ENCODE results near the gene FSTL4. TPM values are rescaled to one million over a fixed set of nuclear protein-coding genes. Genes with fewer than 3 reads are reported as not detected.

The FSTL4 gene
- total RNA-seq, 1 experiment from 2014 or later, result 2.7 TPM

DNA sequence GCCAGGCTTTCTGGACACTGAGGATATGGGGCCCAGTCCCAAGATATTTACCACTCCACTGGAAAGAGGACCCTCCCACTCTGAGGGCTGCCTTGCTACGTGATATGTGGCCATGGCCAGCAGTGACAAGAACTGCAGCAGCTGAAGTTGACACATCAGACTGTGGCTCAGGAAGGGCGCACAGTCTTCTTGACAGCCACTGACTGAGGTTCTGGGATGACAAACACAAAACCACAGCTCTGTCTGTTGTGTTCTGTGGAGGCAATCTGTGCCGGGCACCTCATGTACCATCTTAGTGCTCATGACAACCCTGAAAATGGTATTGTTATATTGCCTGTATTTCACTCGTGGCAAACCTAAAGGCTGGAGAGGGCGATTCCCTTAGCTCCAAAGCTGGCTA lies 16.9 kb downstream of the FSTL4 start:
- no peak for DNase-seq
- Histone ChIP-seq H3K27me3 (replicated peaks; ENCODE audit: control insufficient read depth, insufficient read depth, low read length) (no peaks in the 10 kb centered on the region; the same call in 1 of the 2 replicates), H3K4me1 (no peaks in the 10 kb centered on the region), H3K9me3 (no peaks in the 10 kb centered on the region), H3K36me3 (ENCODE audit: control insufficient read depth, insufficient read depth, low read length) (no peaks in the 10 kb centered on the region), H3K4me3 (ENCODE audit: low read depth, low read length) (no peak overlapping the region)
- BruUV-seq (replicated peaks), result no TSS peak
- POLR2A ChIA-PET, result no interaction called here
- CTCF ChIA-PET, result no interaction called here
- H3K9me3 Mint-ChIP-seq (ENCODE audit: unreplicated experiment), result no peaks in the 10 kb centered on the region
- H3K4me1 Mint-ChIP-seq (ENCODE audit: low read depth, unreplicated experiment), result no peaks in the 10 kb centered on the region
- H3K27ac Mint-ChIP-seq (ENCODE audit: unreplicated experiment), result no peak overlapping the region
- no peak overlapping the region for H3K4me3 Mint-ChIP-seq (ENCODE audit: unreplicated experiment)
- intact Hi-C loops (cut with micrococcal nuclease; ENCODE audit: unreplicated experiment), result no loop called here
- TF ChIP-seq, protein P1, sequence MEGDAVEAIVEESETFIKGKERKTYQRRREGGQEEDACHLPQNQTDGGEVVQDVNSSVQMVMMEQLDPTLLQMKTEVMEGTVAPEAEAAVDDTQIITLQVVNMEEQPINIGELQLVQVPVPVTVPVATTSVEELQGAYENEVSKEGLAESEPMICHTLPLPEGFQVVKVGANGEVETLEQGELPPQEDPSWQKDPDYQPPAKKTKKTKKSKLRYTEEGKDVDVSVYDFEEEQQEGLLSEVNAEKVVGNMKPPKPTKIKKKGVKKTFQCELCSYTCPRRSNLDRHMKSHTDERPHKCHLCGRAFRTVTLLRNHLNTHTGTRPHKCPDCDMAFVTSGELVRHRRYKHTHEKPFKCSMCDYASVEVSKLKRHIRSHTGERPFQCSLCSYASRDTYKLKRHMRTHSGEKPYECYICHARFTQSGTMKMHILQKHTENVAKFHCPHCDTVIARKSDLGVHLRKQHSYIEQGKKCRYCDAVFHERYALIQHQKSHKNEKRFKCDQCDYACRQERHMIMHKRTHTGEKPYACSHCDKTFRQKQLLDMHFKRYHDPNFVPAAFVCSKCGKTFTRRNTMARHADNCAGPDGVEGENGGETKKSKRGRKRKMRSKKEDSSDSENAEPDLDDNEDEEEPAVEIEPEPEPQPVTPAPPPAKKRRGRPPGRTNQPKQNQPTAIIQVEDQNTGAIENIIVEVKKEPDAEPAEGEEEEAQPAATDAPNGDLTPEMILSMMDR (IDR thresholded peaks at IDR 0.05; ENCODE audit: insufficient read depth in 1 of 2, low read depth in 1 of 2, low read length in 1 of 2, severe bottlenecking in 1 of 2, unreplicated experiment in 1 of 2), result no peak
- peaks cover 14% of the 10 kb centered on the region for H3K27me3 Mint-ChIP-seq (ENCODE audit: insufficient read depth, unreplicated experiment)
- H3K36me3 Mint-ChIP-seq (ENCODE audit: insufficient read depth, unreplicated experiment), result no peaks in the 10 kb centered on the region

DNA sequence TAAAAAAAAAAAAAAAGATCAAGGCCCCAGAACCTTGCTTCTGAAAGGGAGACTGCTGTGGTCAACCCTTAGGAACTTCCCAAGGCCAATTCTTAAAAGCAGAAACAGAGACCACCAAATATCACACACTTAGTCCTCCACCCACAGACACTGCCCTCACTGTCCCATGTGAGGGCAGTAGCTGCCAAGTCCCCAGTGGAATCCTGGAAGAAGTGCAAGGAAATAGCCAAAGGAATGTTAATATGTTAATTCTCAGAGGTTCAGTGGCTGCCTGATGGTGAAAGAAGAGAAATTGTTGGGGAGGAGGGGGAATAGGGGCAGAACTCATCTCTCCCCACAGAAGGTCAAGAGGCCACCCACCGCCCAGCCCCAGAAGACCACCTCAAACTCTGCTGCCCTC lies 23.1 kb downstream of the FSTL4 start:
- H3K36me3 Mint-ChIP-seq (ENCODE audit: insufficient read depth, unreplicated experiment), result no peaks in the 10 kb centered on the region
- DNase-seq, result no peak
- H3K27me3 ChIP-seq (replicated peaks; ENCODE audit: control insufficient read depth, insufficient read depth, low read length), result no peaks in the 10 kb centered on the region; the same call in 1 of the 2 replicates
- H3K9me3 Mint-ChIP-seq (ENCODE audit: unreplicated experiment), result no peaks in the 10 kb centered on the region
- H3K4me1 ChIP-seq, result no peaks in the 10 kb centered on the region
- H3K4me1 Mint-ChIP-seq (ENCODE audit: low read depth, unreplicated experiment), result no peaks in the 10 kb centered on the region
- H3K9me3 ChIP-seq, result no peaks in the 10 kb centered on the region
- intact Hi-C loops (cut with micrococcal nuclease; ENCODE audit: unreplicated experiment), result no loop called here
- H3K36me3 ChIP-seq (ENCODE audit: control insufficient read depth, insufficient read depth, low read length), result no peaks in the 10 kb centered on the region
- POLR2A ChIA-PET, result no interaction called here
- CTCF ChIA-PET, result interaction anchor here (1.1 kb wide), 1 partner anchor 166 kb away, joined by 3 read pairs; no protein-coding TSS in a partner anchor
- BruUV-seq (replicated peaks), result no TSS peak
- H3K4me3 ChIP-seq (ENCODE audit: low read depth, low read length), result no peak overlapping the region
- H3K27ac Mint-ChIP-seq (ENCODE audit: unreplicated experiment), result no peak overlapping the region
- peaks cover 8% of the 10 kb centered on the region for H3K27me3 Mint-ChIP-seq (ENCODE audit: insufficient read depth, unreplicated experiment)
- TF ChIP-seq, protein P1 (IDR thresholded peaks at IDR 0.05; ENCODE audit: insufficient read depth in 1 of 2, low read depth in 1 of 2, low read length in 1 of 2, severe bottlenecking in 1 of 2, unreplicated experiment in 1 of 2), result peak in 1 of 2 experiments; percentile 4
- H3K4me3 Mint-ChIP-seq (ENCODE audit: unreplicated experiment), result no peak overlapping the region

DNA sequence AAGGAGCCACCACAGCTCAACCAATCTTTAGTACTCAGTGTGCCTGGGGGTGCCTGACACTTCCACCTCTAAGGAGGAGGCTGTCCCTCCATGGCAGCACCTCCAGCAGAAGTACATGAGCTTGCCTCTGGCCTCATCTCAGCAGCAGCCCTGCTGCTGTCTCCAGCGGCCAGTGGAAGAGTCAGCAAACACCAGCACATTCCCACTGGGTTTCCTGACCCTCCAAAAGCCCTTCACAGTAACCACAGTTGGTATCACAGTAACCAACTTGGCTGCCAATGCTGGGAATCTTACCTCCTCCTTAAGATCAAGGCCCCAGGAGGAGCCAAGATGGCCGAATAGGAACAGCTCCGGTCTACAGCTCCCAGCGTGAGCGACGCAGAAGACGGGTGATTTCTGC lies 29.4 kb downstream of the FSTL4 start:
- Mint-ChIP-seq H3K27ac (ENCODE audit: unreplicated experiment) (no peak overlapping the region), H3K4me1 (ENCODE audit: low read depth, unreplicated experiment) (no peaks in the 10 kb centered on the region), H3K36me3 (ENCODE audit: insufficient read depth, unreplicated experiment) (no peaks in the 10 kb centered on the region), H3K4me3 (ENCODE audit: unreplicated experiment) (peak overlapping the region; percentile 56), H3K27me3 (ENCODE audit: insufficient read depth, unreplicated experiment) (peaks cover 5% of the 10 kb centered on the region), H3K9me3 (ENCODE audit: unreplicated experiment) (no peaks in the 10 kb centered on the region)
- DNase-seq, result no peak
- Histone ChIP-seq H3K4me1 (no peaks in the 10 kb centered on the region), H3K27me3 (replicated peaks; ENCODE audit: control insufficient read depth, insufficient read depth, low read length) (no peaks in the 10 kb centered on the region), H3K36me3 (ENCODE audit: control insufficient read depth, insufficient read depth, low read length) (no peaks in the 10 kb centered on the region), H3K9me3 (no peaks in the 10 kb centered on the region), H3K4me3 (ENCODE audit: low read depth, low read length) (no peak overlapping the region)
- POLR2A ChIA-PET, result no interaction called here
- CTCF ChIA-PET, result no interaction called here
- no TSS peak for BruUV-seq (replicated peaks)
- TF ChIP-seq, protein P1 (IDR thresholded peaks at IDR 0.05; ENCODE audit: insufficient read depth in 1 of 2, low read depth in 1 of 2, low read length in 1 of 2, severe bottlenecking in 1 of 2, unreplicated experiment in 1 of 2), result no peak
- intact Hi-C loops (cut with micrococcal nuclease; ENCODE audit: unreplicated experiment), result no loop called here
